Rectal smooth muscle tissue (tissue), 1 donor: Measurements from ENCODE around the gene TFF1.

Experiments
- H3K27ac ChIP-seq: one replicate; pipeline ENCODE4 v1.7.0; 2013; ENCODE audit warnings: low read depth, low read length, inconsistent platforms
- H3K27me3 ChIP-seq: one replicate; pipeline ENCODE4 v1.7.0; 2013; ENCODE audit warnings: low read length; ENCODE audit not compliant: control insufficient read depth, insufficient read depth
- H3K36me3 ChIP-seq: one replicate; pipeline ENCODE4 v1.7.0; 2013; ENCODE audit warnings: low read length; ENCODE audit not compliant: control insufficient read depth, insufficient read depth
- H3K4me1 ChIP-seq: one replicate; pipeline ENCODE4 v1.7.0; 2013; ENCODE audit warnings: low read length; ENCODE audit not compliant: control insufficient read depth, insufficient read depth
- H3K4me3 ChIP-seq: one replicate; pipeline ENCODE4 v1.7.0; 2013; ENCODE audit warnings: low read length
- H3K9ac ChIP-seq: one replicate; pipeline ENCODE4 v1.7.0; 2013; ENCODE audit warnings: low read length

TFF1 gene

DNA sequence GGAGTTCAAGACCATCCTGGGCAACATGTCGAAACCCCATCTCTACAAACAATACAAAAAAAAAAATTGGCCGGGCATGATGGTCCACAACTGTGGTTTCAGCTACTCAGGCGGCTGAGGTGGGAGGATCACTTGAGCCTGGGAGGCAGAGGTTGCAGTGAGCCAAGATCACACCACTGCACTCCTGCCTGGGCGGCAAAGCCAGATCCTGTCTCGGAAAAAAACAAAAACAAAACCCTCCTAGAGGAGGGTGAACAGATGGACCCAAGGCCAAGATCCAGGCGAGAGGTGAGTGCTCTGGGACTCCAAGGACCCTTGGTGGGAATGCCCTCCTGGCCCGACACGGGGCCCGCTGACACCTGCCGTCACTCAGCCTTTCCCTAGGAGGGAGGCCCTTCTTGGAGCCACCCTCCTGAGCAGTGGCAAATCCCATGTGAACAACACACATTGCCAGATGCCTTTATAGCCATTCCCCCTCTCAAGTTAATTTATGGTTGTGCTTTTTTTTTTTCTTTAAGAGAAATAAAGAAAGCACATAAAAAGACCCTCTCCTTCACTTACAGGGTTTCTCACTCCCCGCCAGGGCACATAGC is 15.9 kb downstream of the TFF1 start:
- H3K27me3 ChIP-seq: no peaks in the 10 kb centered on the region
- H3K36me3 ChIP-seq: no peaks in the 10 kb centered on the region
- no peaks in the 10 kb centered on the region for H3K4me1 ChIP-seq
- no peak overlapping the region for H3K9ac ChIP-seq
- H3K4me3 ChIP-seq: no peak overlapping the region
- H3K27ac ChIP-seq: no peak overlapping the region

DNA sequence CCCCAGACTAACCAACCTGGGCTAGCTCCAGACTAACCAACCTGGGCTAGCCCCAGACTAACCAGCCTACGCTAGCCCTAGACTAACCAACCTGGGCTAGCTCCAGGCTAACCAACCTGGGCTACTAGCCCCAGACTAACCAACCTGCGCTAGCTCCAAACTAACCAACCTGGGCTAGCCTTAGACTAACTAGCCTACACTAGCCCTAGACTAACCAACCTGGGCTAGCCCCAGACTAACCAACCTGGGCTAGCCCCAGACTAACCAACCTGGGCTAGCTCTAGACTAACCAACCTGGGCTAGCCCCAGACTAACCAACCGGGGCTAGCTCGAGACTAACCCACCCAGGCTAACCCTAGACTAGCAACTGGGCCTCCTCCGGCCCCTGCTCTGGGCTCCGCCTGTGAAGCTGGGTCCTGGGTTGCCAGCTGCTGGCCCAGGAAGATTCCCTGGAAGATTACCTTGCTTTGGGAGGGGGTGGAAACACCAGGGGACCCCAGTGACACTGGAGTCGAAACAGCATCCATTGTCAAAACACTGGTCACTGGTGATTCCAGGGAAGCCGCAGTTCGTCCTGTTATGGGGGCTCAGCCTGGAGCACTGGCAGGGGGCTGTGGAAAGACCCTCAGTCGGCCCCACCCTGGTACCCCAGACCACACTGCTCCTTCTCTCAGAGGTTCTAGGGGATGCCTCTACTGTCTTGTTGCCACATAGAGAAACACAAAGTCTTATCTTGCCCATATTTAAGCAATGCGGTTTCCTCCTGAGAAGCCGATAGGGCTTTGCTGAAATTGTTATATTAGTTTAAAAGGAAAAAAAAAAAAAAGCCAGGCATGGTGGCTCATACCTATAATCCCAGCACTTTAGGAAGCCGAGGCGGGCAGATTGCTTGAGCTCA is 16.7 kb downstream of the TFF1 start:
- no peak overlapping the region for H3K27ac ChIP-seq
- no peak overlapping the region for H3K4me3 ChIP-seq

GRCh38 chr21:42348762-42349161 is 17.6 kb downstream of the TFF1 start:
- no peak overlapping the region for H3K4me3 ChIP-seq
- no peaks in the 10 kb centered on the region for H3K27me3 ChIP-seq
- H3K27ac ChIP-seq: no peak overlapping the region
- no peaks in the 10 kb centered on the region for H3K36me3 ChIP-seq
- no peaks in the 10 kb centered on the region for H3K4me1 ChIP-seq
- no peak overlapping the region for H3K9ac ChIP-seq

More for the DNA sequence above, 16.7 kb downstream of the TFF1 start:
- no peaks in the 10 kb centered on the region for H3K27me3 ChIP-seq
- no peaks in the 10 kb centered on the region for H3K36me3 ChIP-seq
- no peak overlapping the region for H3K9ac ChIP-seq
- H3K4me1 ChIP-seq: no peaks in the 10 kb centered on the region

DNA sequence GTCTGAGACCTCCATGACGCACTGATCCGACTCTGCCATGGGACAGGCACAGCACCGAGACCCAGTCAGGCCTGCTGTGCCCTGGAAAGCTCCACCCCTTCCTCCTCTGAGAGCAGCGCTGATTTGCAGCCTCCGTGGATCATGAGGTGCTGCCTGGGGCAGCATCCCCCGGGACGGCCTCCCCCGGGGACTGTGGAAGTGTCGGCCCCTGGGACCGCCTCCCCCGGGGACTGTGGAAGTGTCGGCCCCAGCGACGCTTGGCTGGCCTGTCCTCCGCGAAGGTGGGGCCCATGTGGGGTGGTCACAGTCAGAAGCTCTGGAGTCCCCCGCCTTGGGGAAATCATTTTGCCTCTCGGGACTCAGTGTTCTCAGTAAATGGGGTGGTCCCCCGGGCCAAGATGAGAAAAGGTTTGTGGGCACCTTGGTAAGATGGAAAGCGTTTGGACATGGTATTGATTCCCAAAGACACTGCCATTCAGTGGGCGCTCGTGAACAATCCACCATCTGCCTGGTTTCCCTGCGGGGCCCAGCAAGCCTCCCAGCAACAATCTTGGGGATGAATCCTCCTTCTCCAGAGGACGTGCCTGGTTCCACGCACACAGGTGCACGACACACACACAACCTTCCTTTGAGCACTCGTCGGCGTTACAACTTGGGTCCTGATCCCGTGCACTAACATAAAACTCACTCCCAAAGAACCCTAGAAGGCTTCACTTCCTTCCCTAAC is 18.6 kb downstream of the TFF1 start:
- Histone ChIP-seq H3K4me3 (no peak overlapping the region), H3K9ac (no peak overlapping the region), H3K4me1 (no peaks in the 10 kb centered on the region), H3K27ac (no peak overlapping the region), H3K36me3 (no peaks in the 10 kb centered on the region), H3K27me3 (no peaks in the 10 kb centered on the region)

GRCh38 chr21:42346866-42347600 is 19.3 kb downstream of the TFF1 start:
- Histone ChIP-seq H3K4me1 (no peaks in the 10 kb centered on the region), H3K27me3 (no peaks in the 10 kb centered on the region), H3K9ac (no peak overlapping the region), H3K36me3 (no peaks in the 10 kb centered on the region), H3K4me3 (no peak overlapping the region), H3K27ac (no peak overlapping the region)

DNA sequence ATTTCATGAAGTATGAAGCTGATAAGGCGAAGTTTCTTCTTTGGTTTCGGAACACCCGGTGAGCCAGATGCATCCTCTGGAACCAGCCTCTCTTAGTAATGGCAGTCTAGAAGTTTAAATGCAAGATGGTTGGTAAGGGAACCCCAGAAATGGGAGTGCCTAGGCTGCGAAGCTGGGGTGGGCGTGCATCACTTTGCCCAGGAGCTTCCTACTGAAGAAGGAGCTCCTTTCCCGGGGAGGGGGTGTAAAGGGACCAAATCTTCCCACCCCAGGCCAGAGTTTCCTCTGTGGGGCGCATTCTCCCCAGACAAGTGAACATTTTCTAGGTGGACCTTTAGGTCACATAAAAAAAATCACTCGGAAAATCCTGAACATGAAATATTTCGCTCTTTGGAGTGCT is 19.9 kb downstream of the TFF1 start:
- no peak overlapping the region for H3K27ac ChIP-seq
- no peak overlapping the region for H3K9ac ChIP-seq
- no peaks in the 10 kb centered on the region for H3K27me3 ChIP-seq
- no peaks in the 10 kb centered on the region for H3K4me1 ChIP-seq
- H3K4me3 ChIP-seq: no peak overlapping the region
- H3K36me3 ChIP-seq: no peaks in the 10 kb centered on the region

DNA sequence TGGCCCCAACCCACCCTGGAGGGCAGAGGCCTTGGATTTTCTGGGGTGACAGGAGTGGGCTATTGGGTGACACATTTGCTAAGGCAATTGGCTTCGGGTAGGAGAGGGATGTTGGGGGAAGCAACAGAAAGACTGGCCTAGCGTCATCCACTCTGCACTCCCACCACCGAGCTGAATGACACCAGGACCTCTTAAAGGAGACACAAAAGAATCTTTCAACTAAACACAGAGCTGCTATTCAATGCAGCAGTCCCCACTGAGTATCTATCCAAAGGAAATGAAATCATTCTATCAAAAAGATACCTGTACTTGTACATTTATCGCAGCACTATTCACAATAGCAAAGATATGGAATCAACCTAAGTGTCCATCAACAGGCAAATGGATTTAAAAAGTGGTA is 21.7 kb downstream of the TFF1 start:
- no peaks in the 10 kb centered on the region for H3K36me3 ChIP-seq
- no peaks in the 10 kb centered on the region for H3K4me1 ChIP-seq
- H3K27me3 ChIP-seq: no peaks in the 10 kb centered on the region
- H3K4me3 ChIP-seq: no peak overlapping the region
- H3K27ac ChIP-seq: no peak overlapping the region
- no peak overlapping the region for H3K9ac ChIP-seq

DNA sequence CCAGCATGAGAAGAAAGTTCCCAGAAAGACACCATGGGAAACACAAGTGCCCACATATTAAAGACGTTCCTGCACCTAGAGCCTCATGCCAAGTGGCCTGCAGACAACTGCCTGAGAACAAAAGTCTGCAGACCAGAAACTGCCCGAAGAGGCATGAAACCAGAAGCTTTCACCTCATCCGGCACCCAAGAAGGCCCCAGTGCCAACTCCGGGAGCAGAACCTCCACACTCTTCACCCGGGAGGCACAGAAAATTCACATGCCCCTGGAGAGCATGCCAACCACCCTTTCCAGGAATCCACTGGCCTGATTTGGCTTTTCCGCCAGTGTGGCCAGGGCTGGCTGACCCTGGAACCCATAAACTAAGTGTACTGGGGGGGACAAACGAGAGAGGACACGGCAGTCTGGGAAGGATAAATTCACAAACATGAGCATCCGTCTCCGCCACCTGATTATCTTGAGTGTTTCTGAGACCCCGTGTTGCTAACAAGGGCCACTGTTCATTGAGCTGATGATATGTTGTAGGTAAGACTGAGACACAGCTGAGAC is 22.3 kb downstream of the TFF1 start:
- Histone ChIP-seq H3K36me3 (no peaks in the 10 kb centered on the region), H3K27me3 (no peaks in the 10 kb centered on the region), H3K27ac (no peak overlapping the region), H3K4me1 (no peaks in the 10 kb centered on the region), H3K4me3 (no peak overlapping the region), H3K9ac (no peak overlapping the region)

DNA sequence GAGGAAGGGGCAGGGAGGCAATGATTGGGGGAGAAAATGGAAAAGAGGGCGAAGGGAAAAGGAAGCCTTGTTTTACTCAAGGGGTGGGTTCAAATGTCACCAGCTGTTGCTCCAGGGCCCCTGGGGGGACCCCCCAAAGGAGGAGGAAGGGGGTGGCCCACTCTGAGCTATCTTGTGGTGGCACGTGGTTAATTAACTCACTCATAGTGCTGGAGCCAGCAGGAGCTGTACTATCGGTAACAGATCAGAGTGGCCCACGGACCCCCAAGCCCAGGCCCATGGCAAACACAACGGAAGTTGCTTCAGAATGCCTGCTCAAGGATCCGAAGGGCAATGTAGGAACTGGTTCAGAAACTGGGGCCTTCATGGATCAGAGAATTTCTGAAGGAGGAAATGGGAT is 22.8 kb downstream of the TFF1 start:
- Histone ChIP-seq H3K27me3 (no peaks in the 10 kb centered on the region), H3K36me3 (no peaks in the 10 kb centered on the region), H3K4me3 (no peak overlapping the region), H3K4me1 (no peaks in the 10 kb centered on the region), H3K9ac (no peak overlapping the region), H3K27ac (no peak overlapping the region)

GRCh38 chr21:42343101-42343500 is 23.2 kb downstream of the TFF1 start:
- no peak overlapping the region for H3K4me3 ChIP-seq
- no peaks in the 10 kb centered on the region for H3K27me3 ChIP-seq
- H3K4me1 ChIP-seq: no peaks in the 10 kb centered on the region
- H3K27ac ChIP-seq: no peak overlapping the region
- no peaks in the 10 kb centered on the region for H3K36me3 ChIP-seq
- no peak overlapping the region for H3K9ac ChIP-seq

DNA sequence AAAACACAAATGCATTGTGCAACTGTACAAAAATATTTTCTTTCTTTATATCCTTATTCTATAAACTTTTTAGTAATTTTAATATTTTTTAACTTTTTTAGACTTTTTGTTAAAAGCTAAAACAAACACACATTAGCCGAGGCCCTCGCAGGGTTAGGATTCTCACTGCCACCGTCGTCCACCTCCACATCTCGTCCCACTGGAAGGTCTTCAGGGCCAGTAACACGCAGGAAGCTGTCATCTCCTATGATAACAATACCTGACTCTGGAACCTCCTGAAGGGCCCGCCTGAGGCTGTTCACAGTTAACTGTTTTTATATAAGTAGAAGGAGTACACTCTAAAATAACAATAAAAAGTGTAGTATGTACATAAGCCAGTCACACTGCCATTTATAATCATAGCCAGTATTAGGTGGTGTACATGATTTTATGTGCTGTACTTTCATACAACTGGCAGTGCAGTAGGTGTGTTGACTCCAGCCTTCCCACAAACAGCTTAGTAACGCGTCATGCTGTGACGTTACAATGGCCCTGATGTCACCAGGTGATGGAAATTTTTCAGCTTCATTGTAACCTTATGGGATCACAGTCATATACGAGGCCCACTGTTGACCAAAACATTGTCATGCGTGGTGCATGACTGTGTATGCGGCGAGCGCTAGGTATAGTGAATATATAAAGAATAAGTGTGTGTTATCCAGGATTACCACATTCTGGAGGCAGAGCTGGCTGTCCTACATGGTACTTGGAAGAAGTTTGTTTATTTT is 24.4 kb downstream of the TFF1 start:
- Histone ChIP-seq H3K27me3 (no peaks in the 10 kb centered on the region), H3K4me3 (no peak overlapping the region), H3K4me1 (no peaks in the 10 kb centered on the region), H3K36me3 (no peaks in the 10 kb centered on the region), H3K9ac (no peak overlapping the region), H3K27ac (no peak overlapping the region)
